Neural progenitor cell (in vitro differentiated cells): ENCODE data around the gene PAFAH2. TPM values are rescaled to one million over a fixed set of nuclear protein-coding genes. Genes with fewer than 3 reads are reported as not detected.

Experiments used
- DNase-seq: peaks from one replicate; pipeline ENCODE4 v3.0.0-alpha.2; 2016; ENCODE audit warnings: low spot score
- H2AFZ ChIP-seq: fragments of 200-600 bp; sonication (generic); replicated peaks from 2 replicates; pipeline ENCODE4 v1.6.1; 2016; ENCODE audit warnings: antibody characterized with exemption
- H3F3A ChIP-seq: fragments of 200-600 bp; sonication (generic); 2 replicates; pipeline ENCODE4 v1.6.1; 2016; ENCODE audit warnings: antibody characterized with exemption, low read depth
- H3K27ac ChIP-seq: fragments of 200-600 bp; sonication (generic); 2 replicates; pipeline ENCODE4 v1.5.1; 2016; ENCODE audit warnings: mild to moderate bottlenecking
- H3K27me3 ChIP-seq: fragments of 200-600 bp; sonication (generic); 2 replicates; pipeline ENCODE4 v1.6.1; 2016; ENCODE audit warnings: mild to moderate bottlenecking, moderate library complexity
- H3K36me3 ChIP-seq: fragments of 200-600 bp; sonication (generic); 2 replicates; pipeline ENCODE4 v1.5.1; 2016
- H3K4me1 ChIP-seq: fragments of 200-600 bp; sonication (generic); 2 replicates; pipeline ENCODE4 v1.6.1; 2016; ENCODE audit warnings: mixed run types
- H3K4me2 ChIP-seq: fragments of 200-600 bp; sonication (generic); 2 replicates; pipeline ENCODE4 v1.6.1; 2016
- H3K4me3 ChIP-seq: fragments of 200-600 bp; sonication (generic); 2 replicates; pipeline ENCODE4 v1.5.1; 2016
- H3K79me2 ChIP-seq: fragments of 200-600 bp; sonication (generic); 2 replicates; pipeline ENCODE4 v1.6.1; 2016; ENCODE audit warnings: low read depth
- H3K9ac ChIP-seq: fragments of 200-600 bp; sonication (generic); 2 replicates; pipeline ENCODE4 v1.6.1; 2016
- H3K9me3 ChIP-seq: fragments of 200-600 bp; sonication (generic); 2 replicates; pipeline ENCODE4 v1.5.1; 2016; ENCODE audit warnings: low read depth
- H4K20me1 ChIP-seq: fragments of 200-600 bp; sonication (generic); 2 replicates; pipeline ENCODE4 v1.6.1; 2016; ENCODE audit warnings: low read depth
- H3K27ac Mint-ChIP-seq: 3 replicates; pipeline ENCODE4 v1.8.0; 2021; ENCODE audit warnings: mixed read lengths
- H3K27me3 Mint-ChIP-seq: 2 replicates; pipeline ENCODE4 v1.8.0; 2022; ENCODE audit warnings: low read depth, mild to moderate bottlenecking, inconsistent platforms, moderate library complexity, mixed read lengths; ENCODE audit not compliant: insufficient read depth
- H3K36me3 Mint-ChIP-seq: 3 replicates; pipeline ENCODE4 v1.8.0; 2021; ENCODE audit warnings: mixed read lengths
- H3K4me1 Mint-ChIP-seq: 3 replicates; pipeline ENCODE4 v1.8.0; 2021; ENCODE audit warnings: mixed read lengths
- H3K4me3 Mint-ChIP-seq: 3 replicates; pipeline ENCODE4 v1.8.0; 2021; ENCODE audit warnings: mild to moderate bottlenecking, moderate library complexity, mixed read lengths
- H3K9me3 Mint-ChIP-seq: 3 replicates; pipeline ENCODE4 v1.8.0; 2020; ENCODE audit warnings: mixed read lengths
- CTCF ChIP-seq: fragments of 200-600 bp; sonication (generic); IDR thresholded peaks from 2 replicates; pipeline ENCODE4 v1.5.1; 2017; ENCODE audit warnings: antibody characterized with exemption, mild to moderate bottlenecking
- EZH2 ChIP-seq: fragments of 200-600 bp; sonication (generic); IDR thresholded peaks from 2 replicates; pipeline ENCODE4 v1.6.1; 2017; ENCODE audit warnings: antibody characterized with exemption, mild to moderate bottlenecking, moderate library complexity
- EZH2phosphoT487 ChIP-seq: fragments of 200-600 bp; sonication (generic); IDR thresholded peaks from 2 replicates; pipeline ENCODE4 v1.6.1; 2017; ENCODE audit warnings: antibody characterized with exemption
- total RNA-seq: library from RNA; depleted of rRNA; stranded (reverse); fragments of >200 nt; gene quantifications from 2 replicates; pipeline ENCODE4 v1.2.3, GENCODE V29; 2015; ENCODE audit warnings: low replicate concordance

PAFAH2 gene
- total RNA-seq, 1 donor from 2014 or later, result 18.2 TPM

DNA sequence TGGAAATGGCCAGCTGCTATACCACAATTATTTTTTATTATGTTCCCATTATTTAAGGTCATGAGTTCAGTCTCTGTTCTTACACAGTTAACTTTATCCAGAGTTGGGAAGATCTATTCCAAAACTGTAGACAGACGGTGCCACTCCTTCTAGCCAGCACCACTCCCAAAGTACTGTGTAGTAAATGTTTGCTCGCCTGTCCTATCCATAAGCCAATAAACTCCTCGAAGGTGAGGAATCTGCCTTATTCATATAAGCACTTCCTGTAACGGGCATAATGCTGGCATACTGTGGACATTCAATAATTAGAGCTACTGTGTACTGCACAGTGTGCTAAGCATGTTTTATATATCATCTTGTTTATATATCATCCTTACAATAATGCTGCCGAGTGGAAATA lies 65.5 kb downstream of the PAFAH2 start:
- no peak overlapping the region for H3K9ac ChIP-seq
- H3K4me3 ChIP-seq, result no peak overlapping the region
- H3K36me3 ChIP-seq, result no peaks in the 10 kb centered on the region
- no peaks in the 10 kb centered on the region for H4K20me1 ChIP-seq
- H3K4me2 ChIP-seq, result no peak overlapping the region
- H3K4me1 ChIP-seq, result peaks cover 18% of the 10 kb centered on the region
- H3K79me2 ChIP-seq, result no peaks in the 10 kb centered on the region
- Mint-ChIP-seq H3K27ac (no peak overlapping the region), H3K27me3 (peaks cover 9% of the 10 kb centered on the region), H3K4me1 (peaks cover 62% of the 10 kb centered on the region), H3K36me3 (no peaks in the 10 kb centered on the region), H3K4me3 (no peak overlapping the region), H3K9me3 (no peaks in the 10 kb centered on the region)
- no peaks in the 10 kb centered on the region for H3K9me3 ChIP-seq
- no peaks in the 10 kb centered on the region for H3K27me3 ChIP-seq
- no peak overlapping the region for H3K27ac ChIP-seq
- H2AFZ ChIP-seq, result no peak overlapping the region
- peaks cover 13% of the 10 kb centered on the region for H3F3A ChIP-seq
- no peak for TF ChIP-seq EZH2
- TF ChIP-seq CTCF, result no peak
- TF ChIP-seq EZH2phosphoT487, result no peak
- DNase-seq, result no peak

GRCh38 chr1:25929016-25929415 lies 68.8 kb downstream of the PAFAH2 start:
- TF ChIP-seq EZH2, result no peak
- no peak for TF ChIP-seq EZH2phosphoT487
- TF ChIP-seq CTCF, result no peak
- Mint-ChIP-seq H3K27me3 (peaks cover 9% of the 10 kb centered on the region), H3K36me3 (no peaks in the 10 kb centered on the region), H3K9me3 (no peaks in the 10 kb centered on the region), H3K4me1 (peaks cover 61% of the 10 kb centered on the region), H3K4me3 (no peak overlapping the region), H3K27ac (peak overlapping the region; percentile 42)
- H3K9me3 ChIP-seq, result no peaks in the 10 kb centered on the region
- no peak overlapping the region for H3K27ac ChIP-seq
- no peak overlapping the region for H3K9ac ChIP-seq
- H3K4me1 ChIP-seq, result peaks cover 23% of the 10 kb centered on the region
- H3K4me2 ChIP-seq, result no peak overlapping the region
- peaks cover 9% of the 10 kb centered on the region for H3K27me3 ChIP-seq
- no peaks in the 10 kb centered on the region for H3K36me3 ChIP-seq
- DNase-seq, result no peak
- no peak overlapping the region for H3K4me3 ChIP-seq
- no peaks in the 10 kb centered on the region for H3K79me2 ChIP-seq
- H2AFZ ChIP-seq, result no peak overlapping the region
- no peaks in the 10 kb centered on the region for H4K20me1 ChIP-seq
- H3F3A ChIP-seq, result peaks cover 23% of the 10 kb centered on the region

- Histone ChIP-seq H3K36me3 (no peaks in the 10 kb centered on the region), H3K27me3 (peaks cover 22% of the 10 kb centered on the region), H3K27ac (no peak overlapping the region), H3F3A (peaks cover 31% of the 10 kb centered on the region), H2AFZ (peak overlapping the region; percentile 99), H3K79me2 (no peaks in the 10 kb centered on the region), H3K9ac (no peak overlapping the region), H3K4me1 (peaks cover 29% of the 10 kb centered on the region), H3K4me3 (no peak overlapping the region), H3K4me2 (peak overlapping the region; percentile 66), H3K9me3 (no peaks in the 10 kb centered on the region), H4K20me1 (no peaks in the 10 kb centered on the region)
- Mint-ChIP-seq H3K4me1 (peaks cover 57% of the 10 kb centered on the region), H3K27me3 (peaks cover 14% of the 10 kb centered on the region), H3K4me3 (peak overlapping the region; percentile 80), H3K9me3 (no peaks in the 10 kb centered on the region), H3K27ac (peak overlapping the region; percentile 98), H3K36me3 (no peaks in the 10 kb centered on the region)
- DNase-seq, result peak; percentile 84
- TF ChIP-seq CTCF (no peak), EZH2 (no peak), EZH2phosphoT487 (no peak)
Measured at GRCh38 chr1:25927521-25928265, 70.2 kb downstream of the PAFAH2 start.
